ENCODE data around the gene RGS7. TPM values are rescaled to one million over a fixed set of nuclear protein-coding genes. Genes with fewer than 3 reads are reported as not detected.

Gene RGS7
- total and polyA plus RNA-seq, 7 experiments from 2014 or later: not detected

DNA sequence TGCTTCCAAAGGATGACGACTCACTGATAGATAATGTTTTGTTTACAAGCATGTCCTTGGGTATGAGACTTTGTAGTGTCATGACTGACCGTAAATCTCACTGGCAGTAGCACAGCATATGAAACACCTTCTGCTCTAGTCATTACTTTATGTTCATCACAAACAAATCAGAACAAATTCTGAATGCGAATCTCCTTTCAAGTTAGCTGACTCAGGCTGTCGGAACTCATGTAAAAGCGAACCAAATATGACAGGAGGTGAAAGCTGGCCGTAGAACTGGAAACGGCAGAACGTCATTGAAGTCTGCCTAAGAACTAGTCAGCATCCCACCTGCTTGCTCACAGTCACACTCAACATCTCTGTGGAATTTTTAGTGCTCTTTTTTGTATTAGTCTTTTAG is 143.9 kb downstream of the RGS7 start:
- intact Hi-C loops (cut with micrococcal nuclease): no loop called here
- no peak overlapping the region for H3K27ac Mint-ChIP-seq
- CTCF ChIA-PET: no interaction called here
- H3K27me3 Mint-ChIP-seq: peaks cover 0 to 2% (median 0%) of the 10 kb centered on the region in 5 donors
- no peaks in the 10 kb centered on the region for H3K4me1 ChIP-seq (ENCODE audit: control insufficient read depth in 2 of 2, insufficient read depth in 2 of 2, low read length in 2 of 2)
- no peaks in the 10 kb centered on the region for H3K27me3 ChIP-seq (ENCODE audit: control insufficient read depth in 2 of 2, insufficient read depth in 2 of 2, low read length in 2 of 2)
- H3K4me1 Mint-ChIP-seq: no peaks in the 10 kb centered on the region
- ATAC-seq (no peak), DNase-seq (no peak)
- POLR2A ChIA-PET: no interaction called here
- no peak overlapping the region for H3K4me3 ChIP-seq (ENCODE audit: low read length)
- no peak overlapping the region for H3K27ac ChIP-seq (ENCODE audit: low read depth, low read length)
- no peaks in the 10 kb centered on the region for H3K36me3 ChIP-seq (ENCODE audit: control insufficient read depth in 2 of 3, insufficient read depth in 3 of 3, low read length in 3 of 3)
- no peaks in the 10 kb centered on the region for H3K9me3 ChIP-seq (ENCODE audit: control insufficient read depth in 2 of 3, low read length in 3 of 3)
- peaks cover 0 to 17% (median 1%) of the 10 kb centered on the region in 11 donors for H3K9me3 Mint-ChIP-seq
- H3K36me3 Mint-ChIP-seq: no peaks in the 10 kb centered on the region
- no peak overlapping the region for H3K4me3 Mint-ChIP-seq

DNA sequence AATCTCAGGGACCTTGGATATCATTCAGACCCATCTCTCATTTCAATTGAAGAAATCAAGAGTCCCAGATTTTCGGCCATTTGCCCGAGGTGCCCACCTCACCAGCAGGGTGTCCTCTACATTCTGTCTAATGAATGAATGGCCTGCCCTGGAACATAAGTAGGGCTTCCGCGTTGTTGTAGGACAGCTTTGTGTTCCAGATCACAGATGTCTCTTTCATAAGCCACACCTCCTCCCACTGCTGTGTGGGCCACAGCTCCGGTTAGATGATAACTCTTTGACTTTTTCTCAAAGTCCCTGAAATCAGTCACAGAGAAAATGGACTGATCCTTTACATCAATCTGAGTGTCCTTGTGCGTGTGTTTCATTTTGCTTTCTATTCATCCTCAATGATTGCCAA is 144.4 kb downstream of the RGS7 start:
- H3K27ac ChIP-seq (ENCODE audit: low read depth, low read length): no peak overlapping the region
- no peaks in the 10 kb centered on the region for H3K9me3 ChIP-seq (ENCODE audit: control insufficient read depth in 2 of 3, low read length in 3 of 3)
- ChIA-PET CTCF (no interaction called here), POLR2A (no interaction called here)
- no peak for ATAC-seq
- H3K36me3 ChIP-seq (ENCODE audit: control insufficient read depth in 2 of 3, insufficient read depth in 3 of 3, low read length in 3 of 3): no peaks in the 10 kb centered on the region
- Mint-ChIP-seq H3K4me3 (no peak overlapping the region), H3K9me3 (peaks cover 0 to 16% (median 2%) of the 10 kb centered on the region in 11 donors), H3K4me1 (no peaks in the 10 kb centered on the region), H3K27me3 (peaks cover 0 to 4% (median 0%) of the 10 kb centered on the region in 5 donors), H3K36me3 (no peaks in the 10 kb centered on the region), H3K27ac (no peak overlapping the region)
- intact Hi-C loops (cut with micrococcal nuclease): no loop called here
- no peaks in the 10 kb centered on the region for H3K27me3 ChIP-seq (ENCODE audit: control insufficient read depth in 2 of 2, insufficient read depth in 2 of 2, low read length in 2 of 2)
- H3K4me1 ChIP-seq (ENCODE audit: control insufficient read depth in 2 of 2, insufficient read depth in 2 of 2, low read length in 2 of 2): no peaks in the 10 kb centered on the region
- DNase-seq: no peak
- H3K4me3 ChIP-seq (ENCODE audit: low read length): no peak overlapping the region

DNA sequence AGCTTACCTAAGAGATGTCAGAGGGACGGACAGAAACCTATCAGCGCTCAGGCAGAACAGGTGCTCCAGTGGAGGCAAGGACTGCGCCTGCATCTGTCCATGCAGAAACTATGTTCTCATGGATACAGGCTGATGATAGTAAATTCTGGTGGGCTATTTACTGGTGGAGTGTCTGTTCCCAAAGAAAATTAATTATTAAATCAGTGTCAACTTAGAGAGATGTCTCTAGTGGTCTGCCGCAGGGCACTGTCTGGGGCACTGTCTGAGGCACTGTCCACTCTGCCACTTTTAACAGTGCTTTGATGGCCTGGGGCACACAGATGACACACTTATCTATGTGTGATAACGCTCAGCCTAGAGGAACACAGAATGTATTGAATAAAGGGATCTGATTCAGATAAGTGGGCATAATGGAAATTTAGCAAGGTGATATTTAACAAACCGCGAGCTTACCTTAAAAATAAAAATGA is 148.1 kb downstream of the RGS7 start:
- no peaks in the 10 kb centered on the region for H3K36me3 Mint-ChIP-seq
- H3K4me1 ChIP-seq (ENCODE audit: control insufficient read depth in 2 of 2, insufficient read depth in 2 of 2, low read length in 2 of 2): no peaks in the 10 kb centered on the region
- H3K27ac Mint-ChIP-seq: no peak overlapping the region
- H3K9me3 Mint-ChIP-seq: peaks cover 0 to 10% (median 5%) of the 10 kb centered on the region in 11 donors
- no peaks in the 10 kb centered on the region for H3K36me3 ChIP-seq (ENCODE audit: control insufficient read depth in 2 of 3, insufficient read depth in 3 of 3, low read length in 3 of 3)
- POLR2A ChIA-PET: no interaction called here
- no peak overlapping the region for H3K4me3 Mint-ChIP-seq
- no peaks in the 10 kb centered on the region for H3K27me3 ChIP-seq (ENCODE audit: control insufficient read depth in 2 of 2, insufficient read depth in 2 of 2, low read length in 2 of 2)
- peaks cover 0 to 4% (median 0%) of the 10 kb centered on the region in 5 donors for H3K27me3 Mint-ChIP-seq
- no peaks in the 10 kb centered on the region for H3K9me3 ChIP-seq (ENCODE audit: control insufficient read depth in 2 of 3, low read length in 3 of 3)
- H3K27ac ChIP-seq (ENCODE audit: low read depth, low read length): no peak overlapping the region
- H3K4me1 Mint-ChIP-seq: no peaks in the 10 kb centered on the region
- no peak overlapping the region for H3K4me3 ChIP-seq (ENCODE audit: low read length)
- no peak for DNase-seq
- no peak for ATAC-seq
- CTCF ChIA-PET: no interaction called here
- intact Hi-C loops (cut with micrococcal nuclease): no loop called here

DNA sequence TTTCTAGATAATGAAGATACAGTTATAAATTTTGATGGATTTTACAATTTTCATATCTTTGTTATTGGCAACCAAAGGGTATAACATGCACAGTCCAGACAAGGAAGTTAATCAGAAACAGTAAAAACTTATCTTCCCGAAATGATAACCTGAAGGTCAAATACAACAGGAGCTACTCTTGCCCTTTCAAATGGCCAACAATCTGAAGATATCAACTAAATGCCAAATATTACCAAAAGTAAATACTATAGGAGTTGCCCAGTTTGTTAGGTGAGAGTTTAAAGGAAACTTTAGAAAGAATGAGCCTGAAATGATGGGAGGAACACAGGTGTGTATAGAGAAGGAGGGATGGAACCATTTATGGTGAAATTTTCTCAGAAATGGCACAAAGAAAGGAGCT is 153.2 kb downstream of the RGS7 start:
- CTCF ChIA-PET: no interaction called here
- ATAC-seq (no peak), DNase-seq (no peak)
- Mint-ChIP-seq H3K36me3 (no peaks in the 10 kb centered on the region), H3K4me3 (no peak overlapping the region), H3K27ac (no peak overlapping the region), H3K4me1 (no peaks in the 10 kb centered on the region), H3K9me3 (peaks cover 0 to 16% (median 5%) of the 10 kb centered on the region in 11 donors), H3K27me3 (peaks cover 0 to 4% (median 0%) of the 10 kb centered on the region in 5 donors)
- no peak overlapping the region for H3K4me3 ChIP-seq (ENCODE audit: low read length)
- no peaks in the 10 kb centered on the region for H3K36me3 ChIP-seq (ENCODE audit: control insufficient read depth in 2 of 3, insufficient read depth in 3 of 3, low read length in 3 of 3)
- H3K4me1 ChIP-seq (ENCODE audit: control insufficient read depth in 2 of 2, insufficient read depth in 2 of 2, low read length in 2 of 2): no peaks in the 10 kb centered on the region
- H3K27me3 ChIP-seq (ENCODE audit: control insufficient read depth in 2 of 2, insufficient read depth in 2 of 2, low read length in 2 of 2): no peaks in the 10 kb centered on the region
- H3K27ac ChIP-seq (ENCODE audit: low read depth, low read length): no peak overlapping the region
- POLR2A ChIA-PET: no interaction called here
- intact Hi-C loops (cut with micrococcal nuclease): no loop called here
- no peaks in the 10 kb centered on the region for H3K9me3 ChIP-seq (ENCODE audit: control insufficient read depth in 2 of 3, low read length in 3 of 3)

DNA sequence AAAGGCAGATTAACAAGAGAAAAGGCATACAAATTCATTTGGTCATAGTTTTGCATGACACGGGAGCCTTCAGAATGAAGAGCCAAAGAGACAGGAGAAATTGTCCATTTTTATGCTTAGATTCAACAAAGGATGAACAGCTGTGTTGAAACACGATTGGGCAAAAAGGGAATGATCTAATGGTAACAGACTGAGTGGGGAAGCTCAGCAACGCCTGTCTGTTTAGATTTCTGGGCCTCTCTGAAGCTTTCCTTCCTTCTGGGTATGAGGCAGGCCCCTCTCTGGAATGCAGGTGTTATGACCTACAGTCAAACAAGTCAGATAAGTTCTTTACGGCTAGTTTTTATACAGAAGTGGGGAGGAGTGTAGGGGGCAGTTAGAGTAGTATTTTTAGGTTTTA is 154.6 kb downstream of the RGS7 start:
- H3K9me3 ChIP-seq (ENCODE audit: control insufficient read depth in 2 of 3, low read length in 3 of 3): no peaks in the 10 kb centered on the region
- CTCF ChIA-PET: no interaction called here
- no peak overlapping the region for H3K4me3 ChIP-seq (ENCODE audit: low read length)
- H3K27ac ChIP-seq (ENCODE audit: low read depth, low read length): no peak overlapping the region
- H3K4me1 ChIP-seq (ENCODE audit: control insufficient read depth in 2 of 2, insufficient read depth in 2 of 2, low read length in 2 of 2): no peaks in the 10 kb centered on the region
- no peaks in the 10 kb centered on the region for H3K36me3 ChIP-seq (ENCODE audit: control insufficient read depth in 2 of 3, insufficient read depth in 3 of 3, low read length in 3 of 3)
- Mint-ChIP-seq H3K36me3 (no peaks in the 10 kb centered on the region), H3K27me3 (no peaks in the 10 kb centered on the region), H3K27ac (no peak overlapping the region), H3K4me3 (no peak overlapping the region), H3K9me3 (peaks cover 0 to 15% (median 5%) of the 10 kb centered on the region in 11 donors), H3K4me1 (no peaks in the 10 kb centered on the region)
- POLR2A ChIA-PET: no interaction called here
- no peaks in the 10 kb centered on the region for H3K27me3 ChIP-seq (ENCODE audit: control insufficient read depth in 2 of 2, insufficient read depth in 2 of 2, low read length in 2 of 2)
- ATAC-seq: no peak
- no peak for DNase-seq
- intact Hi-C loops (cut with micrococcal nuclease): no loop called here

DNA sequence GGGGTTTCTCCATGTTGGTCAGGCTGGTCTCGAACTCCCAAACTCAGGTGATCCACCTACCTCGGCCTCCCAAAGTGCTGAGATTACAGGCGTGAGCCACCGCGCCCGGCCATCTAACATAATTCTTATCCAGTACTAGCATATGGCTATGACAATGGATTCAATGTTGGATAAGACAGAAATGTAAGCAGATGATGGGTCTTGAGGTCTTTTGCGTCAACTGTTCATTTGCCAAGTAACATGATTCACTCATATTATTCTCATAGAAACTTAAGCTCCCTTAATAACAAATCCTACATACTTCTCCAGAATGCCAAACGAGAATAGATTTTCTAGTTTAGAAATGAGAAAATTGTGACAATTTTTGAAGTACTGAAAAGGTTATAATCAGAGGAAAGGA is 170.3 kb downstream of the RGS7 start:
- H3K4me3 Mint-ChIP-seq: no peak overlapping the region
- CTCF ChIA-PET: no interaction called here

DNA sequence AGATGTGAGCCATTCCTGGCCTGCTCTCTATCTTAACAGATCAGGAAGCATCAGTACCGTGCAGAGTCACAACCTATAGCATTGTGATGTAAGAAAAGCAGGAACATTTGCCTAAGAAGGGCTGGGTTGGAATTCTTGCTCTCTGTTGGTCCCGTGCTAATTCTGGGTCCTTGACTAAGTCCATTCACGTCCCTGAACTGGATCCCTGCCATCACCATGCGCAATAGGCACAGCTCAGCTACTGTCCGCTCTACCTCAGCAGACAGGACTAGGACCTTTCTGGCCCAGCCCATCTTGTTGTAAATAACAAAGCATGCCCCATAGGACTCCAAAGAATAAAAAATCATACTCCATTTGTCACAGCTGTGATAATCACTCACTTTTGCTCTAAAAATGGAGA is 175.0 kb downstream of the RGS7 start:
- DNase-seq (no peak), ATAC-seq (no peak)
- Histone ChIP-seq H3K36me3 (ENCODE audit: control insufficient read depth in 2 of 3, insufficient read depth in 3 of 3, low read length in 3 of 3) (no peaks in the 10 kb centered on the region), H3K4me3 (ENCODE audit: low read length) (no peak overlapping the region), H3K9me3 (ENCODE audit: control insufficient read depth in 2 of 3, low read length in 3 of 3) (no peaks in the 10 kb centered on the region), H3K27me3 (ENCODE audit: control insufficient read depth in 2 of 2, insufficient read depth in 2 of 2, low read length in 2 of 2) (no peaks in the 10 kb centered on the region), H3K4me1 (ENCODE audit: control insufficient read depth in 2 of 2, insufficient read depth in 2 of 2, low read length in 2 of 2) (no peaks in the 10 kb centered on the region), H3K27ac (ENCODE audit: low read depth, low read length) (no peak overlapping the region)
- intact Hi-C loops (cut with micrococcal nuclease): no loop called here
- CTCF ChIA-PET: no interaction called here
- peaks cover 0 to 2% (median 0%) of the 10 kb centered on the region in 7 donors for H3K4me1 Mint-ChIP-seq
- H3K9me3 Mint-ChIP-seq: peaks cover 0 to 10% (median 7%) of the 10 kb centered on the region in 11 donors
- POLR2A ChIA-PET: no interaction called here
- no peak overlapping the region for H3K27ac Mint-ChIP-seq
- H3K27me3 Mint-ChIP-seq: no peaks in the 10 kb centered on the region
- H3K36me3 Mint-ChIP-seq: no peaks in the 10 kb centered on the region
- H3K4me3 Mint-ChIP-seq: no peak overlapping the region

More for the DNA sequence above, 170.3 kb downstream of the RGS7 start:
- POLR2A ChIA-PET: interaction anchor here (0.8 kb wide), 1 partner anchor 590 kb away, joined by 4 read pairs; no protein-coding TSS in a partner anchor
- H3K27me3 ChIP-seq (ENCODE audit: control insufficient read depth in 2 of 2, insufficient read depth in 2 of 2, low read length in 2 of 2): no peaks in the 10 kb centered on the region
- Mint-ChIP-seq H3K4me1 (peaks cover 0 to 3% (median 0%) of the 10 kb centered on the region in 7 donors), H3K36me3 (no peaks in the 10 kb centered on the region), H3K27ac (no peak overlapping the region), H3K9me3 (peaks cover 0 to 11% (median 5%) of the 10 kb centered on the region in 11 donors), H3K27me3 (no peaks in the 10 kb centered on the region)
- H3K4me3 ChIP-seq (ENCODE audit: low read length): no peak overlapping the region
- no peak for DNase-seq
- intact Hi-C loops (cut with micrococcal nuclease): no loop called here
- H3K9me3 ChIP-seq (ENCODE audit: control insufficient read depth in 2 of 3, low read length in 3 of 3): no peaks in the 10 kb centered on the region
- no peak for ATAC-seq
- no peak overlapping the region for H3K27ac ChIP-seq (ENCODE audit: low read depth, low read length)
- H3K4me1 ChIP-seq (ENCODE audit: control insufficient read depth in 2 of 2, insufficient read depth in 2 of 2, low read length in 2 of 2): no peaks in the 10 kb centered on the region
- H3K36me3 ChIP-seq (ENCODE audit: control insufficient read depth in 2 of 3, insufficient read depth in 3 of 3, low read length in 3 of 3): no peaks in the 10 kb centered on the region

Measured in naive thymus-derived CD4-positive, alpha-beta T cell (primary cell).